HG03378 (cell line): ENCODE measurements around the gene CT45A2.
"Not testable (repeated sequence)": the region's sequence is repeated elsewhere in the genome, so short reads cannot be mapped to it uniquely, and the experiment has no call there.

Experiments
- ATAC-seq: cut with Tn5 transposase; IDR thresholded peaks from one replicate; pipeline ENCODE4 v1.9.1; 2021; ENCODE audit warnings: mild to moderate bottlenecking, moderate library complexity; ENCODE audit not compliant: unreplicated experiment

CT45A2 gene, protein sequence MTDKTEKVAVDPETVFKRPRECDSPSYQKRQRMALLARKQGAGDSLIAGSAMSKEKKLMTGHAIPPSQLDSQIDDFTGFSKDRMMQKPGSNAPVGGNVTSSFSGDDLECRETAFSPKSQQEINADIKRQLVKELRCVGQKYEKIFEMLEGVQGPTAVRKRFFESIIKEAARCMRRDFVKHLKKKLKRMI

DNA sequence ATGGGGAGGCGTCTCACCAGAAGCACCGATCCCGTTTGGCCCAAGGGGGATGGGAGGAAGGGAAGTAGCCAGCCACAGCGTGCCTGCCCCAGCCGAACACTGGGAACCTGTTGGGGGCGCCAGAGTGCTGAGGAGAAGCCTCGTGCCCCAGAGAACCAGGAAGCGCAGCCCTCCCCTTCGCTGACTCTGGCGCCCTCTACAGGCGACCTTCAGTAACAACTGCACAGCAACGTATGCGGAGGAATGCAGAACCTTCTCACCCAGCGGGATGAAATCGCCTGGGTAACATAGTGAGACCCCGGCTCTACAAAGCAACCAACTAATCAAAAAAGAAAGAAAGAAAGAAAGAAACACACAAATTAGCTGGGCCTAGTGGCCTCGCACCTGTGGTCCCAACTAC is at the start of gene CT45A2:
Gene CT45A2 (minus strand): TSS at position 101 of the 400 bp plus-strand sequence. CDS start 3,747 bp downstream, outside the sequence.
- not testable (repeated sequence) for ATAC-seq

DNA sequence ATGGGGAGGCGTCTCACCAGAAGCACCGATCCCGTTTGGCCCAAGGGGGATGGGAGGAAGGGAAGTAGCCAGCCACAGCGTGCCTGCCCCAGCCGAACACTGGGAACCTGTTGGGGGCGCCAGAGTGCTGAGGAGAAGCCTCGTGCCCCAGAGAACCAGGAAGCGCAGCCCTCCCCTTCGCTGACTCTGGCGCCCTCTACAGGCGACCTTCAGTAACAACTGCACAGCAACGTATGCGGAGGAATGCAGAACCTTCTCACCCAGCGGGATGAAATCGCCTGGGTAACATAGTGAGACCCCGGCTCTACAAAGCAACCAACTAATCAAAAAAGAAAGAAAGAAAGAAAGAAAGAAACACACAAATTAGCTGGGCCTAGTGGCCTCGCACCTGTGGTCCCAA is 34.6 kb upstream of the CT45A2 start, which contains the start of gene CT45A8:
Gene CT45A8 (minus strand): TSS at position 101 of the 400 bp plus-strand sequence. CDS start 3,755 bp downstream, outside the sequence.
- ATAC-seq = not testable (repeated sequence)

DNA sequence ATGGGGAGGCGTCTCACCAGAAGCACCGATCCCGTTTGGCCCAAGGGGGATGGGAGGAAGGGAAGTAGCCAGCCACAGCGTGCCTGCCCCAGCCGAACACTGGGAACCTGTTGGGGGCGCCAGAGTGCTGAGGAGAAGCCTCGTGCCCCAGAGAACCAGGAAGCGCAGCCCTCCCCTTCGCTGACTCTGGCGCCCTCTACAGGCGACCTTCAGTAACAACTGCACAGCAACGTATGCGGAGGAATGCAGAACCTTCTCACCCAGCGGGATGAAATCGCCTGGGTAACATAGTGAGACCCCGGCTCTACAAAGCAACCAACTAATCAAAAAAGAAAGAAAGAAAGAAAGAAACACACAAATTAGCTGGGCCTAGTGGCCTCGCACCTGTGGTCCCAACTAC is 17.4 kb upstream of the CT45A2 start, which contains the start of gene CT45A7:
Gene CT45A7 (minus strand): TSS at position 101 of the 400 bp plus-strand sequence. CDS start 3,747 bp downstream, outside the sequence.
- ATAC-seq = not testable (repeated sequence)

DNA sequence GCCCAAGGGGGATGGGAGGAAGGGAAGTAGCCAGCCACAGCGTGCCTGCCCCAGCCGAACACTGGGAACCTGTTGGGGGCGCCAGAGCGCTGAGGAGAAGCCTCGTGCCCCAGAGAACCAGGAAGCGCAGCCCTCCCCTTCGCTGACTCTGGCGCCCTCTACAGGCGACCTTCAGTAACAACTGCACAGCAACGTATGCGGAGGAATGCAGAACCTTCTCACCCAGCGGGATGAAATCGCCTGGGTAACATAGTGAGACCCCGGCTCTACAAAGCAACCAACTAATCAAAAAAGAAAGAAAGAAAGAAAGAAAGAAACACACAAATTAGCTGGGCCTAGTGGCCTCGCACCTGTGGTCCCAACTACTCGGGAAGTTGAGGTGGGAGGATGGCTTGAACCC is 17.1 kb downstream of the CT45A2 start, which contains the start of gene CT45A6:
Gene CT45A6 (minus strand): TSS at position 101 of the 400 bp plus-strand sequence. CDS start 3,794 bp downstream, outside the sequence.
- ATAC-seq = not testable (repeated sequence)

DNA sequence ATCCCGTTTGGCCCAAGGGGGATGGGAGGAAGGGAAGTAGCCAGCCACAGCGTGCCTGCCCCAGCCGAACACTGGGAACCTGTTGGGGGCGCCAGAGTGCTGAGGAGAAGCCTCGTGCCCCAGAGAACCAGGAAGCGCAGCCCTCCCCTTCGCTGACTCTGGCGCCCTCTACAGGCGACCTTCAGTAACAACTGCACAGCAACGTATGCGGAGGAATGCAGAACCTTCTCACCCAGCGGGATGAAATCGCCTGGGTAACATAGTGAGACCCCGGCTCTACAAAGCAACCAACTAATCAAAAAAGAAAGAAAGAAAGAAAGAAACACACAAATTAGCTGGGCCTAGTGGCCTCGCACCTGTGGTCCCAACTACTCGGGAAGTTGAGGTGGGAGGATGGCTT is 34.4 kb downstream of the CT45A2 start, which contains the start of gene CT45A5:
Gene CT45A5 (minus strand): TSS at position 101 of the 400 bp plus-strand sequence. CDS start 3,774 bp downstream, outside the sequence.
- not testable (repeated sequence) for ATAC-seq

DNA sequence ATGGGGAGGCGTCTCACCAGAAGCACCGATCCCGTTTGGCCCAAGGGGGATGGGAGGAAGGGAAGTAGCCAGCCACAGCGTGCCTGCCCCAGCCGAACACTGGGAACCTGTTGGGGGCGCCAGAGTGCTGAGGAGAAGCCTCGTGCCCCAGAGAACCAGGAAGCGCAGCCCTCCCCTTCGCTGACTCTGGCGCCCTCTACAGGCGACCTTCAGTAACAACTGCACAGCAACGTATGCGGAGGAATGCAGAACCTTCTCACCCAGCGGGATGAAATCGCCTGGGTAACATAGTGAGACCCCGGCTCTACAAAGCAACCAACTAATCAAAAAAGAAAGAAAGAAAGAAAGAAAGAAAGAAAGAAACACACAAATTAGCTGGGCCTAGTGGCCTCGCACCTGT is 51.7 kb downstream of the CT45A2 start, which contains the start of gene CT45A3:
Gene CT45A3 (minus strand): TSS at position 101 of the 400 bp plus-strand sequence. CDS start 3,747 bp downstream, outside the sequence.
- not testable (repeated sequence) for ATAC-seq
